Lung (tissue), 12 donors: ENCODE results near the gene GALNT6. TPM values are rescaled to one million over a fixed set of nuclear protein-coding genes. Genes with fewer than 3 reads are reported as not detected.

Experiments used
- ATAC-seq: fragments of 200-7000 bp; cut with Tn5 transposase; one replicate; pipeline ENCODE4 v1.9.1; 2020; ENCODE audit warnings: moderate number of reproducible peaks; ENCODE audit not compliant: insufficient read depth, low FRiP score
- DNase-seq, 3 donors: peaks; one replicate each; pipeline ENCODE4 v3.0.0-alpha.2; 2013 to 2017
- H3K27ac ChIP-seq, 2 donors: one replicate each; pipeline ENCODE4 v1.5.1; 2013; ENCODE audit warnings: mild to moderate bottlenecking in 2 of 2, moderate library complexity in 2 of 2, control low read depth in 1 of 2, inconsistent platforms in 1 of 2, low read depth in 1 of 2, low read length in 1 of 2
- H3K27me3 ChIP-seq, 3 donors: one replicate each; pipeline ENCODE4 v1.5.1; 2013; ENCODE audit warnings: low read length in 2 of 3; ENCODE audit not compliant: control insufficient read depth in 3 of 3, insufficient read depth in 3 of 3
- H3K36me3 ChIP-seq, 4 donors: one replicate each; pipeline ENCODE4 v1.5.1; 2013; ENCODE audit warnings: low read length in 4 of 4, mild to moderate bottlenecking in 1 of 4, moderate library complexity in 1 of 4; ENCODE audit not compliant: control insufficient read depth in 4 of 4, insufficient read depth in 4 of 4
- H3K4me1 ChIP-seq, 5 donors: one replicate each; pipeline ENCODE4 v1.5.1; 2013; ENCODE audit warnings: low read length in 5 of 5, mild to moderate bottlenecking in 2 of 5, moderate library complexity in 1 of 5; ENCODE audit not compliant: control insufficient read depth in 5 of 5, insufficient read depth in 5 of 5
- H3K4me3 ChIP-seq: one replicate; pipeline ENCODE4 v1.5.1; 2013; ENCODE audit warnings: mild to moderate bottlenecking, control low read depth, moderate library complexity
- H3K9ac ChIP-seq, 2 donors: one replicate each; pipeline ENCODE4 v1.5.1; 2013; ENCODE audit warnings: low read length in 2 of 2, control low read depth in 1 of 2; ENCODE audit not compliant: insufficient read depth in 1 of 2
- H3K9me3 ChIP-seq, 4 donors: one replicate each; pipeline ENCODE4 v1.5.1; 2013; ENCODE audit warnings: low read length in 3 of 4, mild to moderate bottlenecking in 1 of 4, moderate library complexity in 1 of 4; ENCODE audit not compliant: control insufficient read depth in 4 of 4, insufficient read depth in 3 of 4
- WGBS, 2 donors: extraction: QIAGEN DNeasy Blood & Tissue Kit; methylation state at CpG; one replicate each; pipeline ENCODE4 v1.1.7; 2013; 5-methylcytosine and 5-hydroxymethylcytosine counted together
- polyA plus RNA-seq, 2 donors: library from polyadenylated mRNA; stranded (reverse); fragments of 200-250 nt; gene quantifications; one replicate each; pipeline ENCODE4 v1.2.1, GENCODE V29; 2013
- total RNA-seq, 2 donors: library from RNA; depleted of rRNA in 1 of 2; stranded (reverse); fragments of >200 nt in 1 of 2; gene quantifications; one replicate each; pipeline ENCODE4 v1.2.1, GENCODE V29; 2014 to 2021
- TF ChIP-seq, protein P1 (sequence below): IDR thresholded peaks from 2 replicates; pipeline ENCODE4 v1.5.1; 2012; ENCODE audit warnings: mild to moderate bottlenecking; ENCODE audit errors: control extremely low read depth, extremely low read depth
- donor health status: control.
- donor health status: control.
- donor health status: Bipolar disorder and iron deficiency.
- donor health status: healthy.
- donor health status: DM: yes; HTN: yes; CAD: no.

GALNT6 gene
- total and polyA plus RNA-seq, 4 donors: 5.5 to 36.0 (median 9.0) TPM

DNA sequence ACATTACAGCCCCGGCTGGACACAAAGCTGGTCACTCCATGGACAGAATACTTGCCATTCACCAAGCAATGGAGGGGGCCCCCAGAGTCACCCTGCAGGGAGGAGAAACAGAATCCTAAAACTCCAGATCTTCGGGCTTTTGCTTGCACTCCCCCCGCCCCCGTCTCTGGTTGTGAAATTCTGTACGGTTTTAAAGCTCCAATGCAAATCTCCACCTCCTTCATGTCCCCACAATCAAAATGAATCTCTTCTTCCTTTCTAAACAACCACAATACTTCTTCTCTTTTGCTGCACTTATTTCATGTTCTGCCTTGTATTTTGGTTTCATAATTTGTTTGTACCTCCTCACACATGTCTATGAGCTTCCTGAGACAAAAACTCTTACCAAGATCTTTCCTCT lies 61.5 kb downstream of the GALNT6 start:
- 31 to 64% methylated on average over 5 of the region's 5 CpGs for WGBS, 2 donors
- Histone ChIP-seq H3K27ac (no peak overlapping the region), H3K9ac (no peak overlapping the region), H3K4me1 (peaks cover 0 to 8% (median 0%) of the 10 kb centered on the region in 5 donors), H3K9me3 (no peaks in the 10 kb centered on the region), H3K36me3 (no peaks in the 10 kb centered on the region), H3K4me3 (no peak overlapping the region), H3K27me3 (no peaks in the 10 kb centered on the region)
- TF ChIP-seq, protein P1, sequence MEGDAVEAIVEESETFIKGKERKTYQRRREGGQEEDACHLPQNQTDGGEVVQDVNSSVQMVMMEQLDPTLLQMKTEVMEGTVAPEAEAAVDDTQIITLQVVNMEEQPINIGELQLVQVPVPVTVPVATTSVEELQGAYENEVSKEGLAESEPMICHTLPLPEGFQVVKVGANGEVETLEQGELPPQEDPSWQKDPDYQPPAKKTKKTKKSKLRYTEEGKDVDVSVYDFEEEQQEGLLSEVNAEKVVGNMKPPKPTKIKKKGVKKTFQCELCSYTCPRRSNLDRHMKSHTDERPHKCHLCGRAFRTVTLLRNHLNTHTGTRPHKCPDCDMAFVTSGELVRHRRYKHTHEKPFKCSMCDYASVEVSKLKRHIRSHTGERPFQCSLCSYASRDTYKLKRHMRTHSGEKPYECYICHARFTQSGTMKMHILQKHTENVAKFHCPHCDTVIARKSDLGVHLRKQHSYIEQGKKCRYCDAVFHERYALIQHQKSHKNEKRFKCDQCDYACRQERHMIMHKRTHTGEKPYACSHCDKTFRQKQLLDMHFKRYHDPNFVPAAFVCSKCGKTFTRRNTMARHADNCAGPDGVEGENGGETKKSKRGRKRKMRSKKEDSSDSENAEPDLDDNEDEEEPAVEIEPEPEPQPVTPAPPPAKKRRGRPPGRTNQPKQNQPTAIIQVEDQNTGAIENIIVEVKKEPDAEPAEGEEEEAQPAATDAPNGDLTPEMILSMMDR: no peak
- ATAC-seq (no peak), DNase-seq (no peak)

DNA sequence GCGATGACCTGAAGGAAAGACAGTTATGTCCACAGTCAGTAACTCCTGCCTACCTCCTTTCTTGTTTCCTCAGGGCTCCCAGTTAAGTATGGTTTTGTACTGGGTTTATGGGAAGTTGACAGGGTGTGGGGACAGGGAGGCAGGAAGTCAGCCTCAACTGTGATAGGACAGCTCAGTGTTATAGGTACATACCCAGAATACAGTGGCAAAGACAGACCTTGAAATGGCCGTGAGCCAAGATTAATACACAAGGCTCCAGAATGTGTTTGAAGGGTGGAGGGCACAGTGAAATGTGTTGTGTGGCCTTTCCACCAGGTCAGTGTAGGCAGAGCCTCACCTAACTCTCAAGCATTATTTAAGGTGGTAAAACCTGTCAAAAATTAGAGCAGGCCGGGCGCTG lies 62.6 kb downstream of the GALNT6 start:
- Histone ChIP-seq H3K36me3 (no peaks in the 10 kb centered on the region), H3K9ac (no peak overlapping the region), H3K27ac (no peak overlapping the region), H3K4me1 (peaks cover 0 to 8% (median 0%) of the 10 kb centered on the region in 5 donors), H3K4me3 (no peak overlapping the region), H3K27me3 (no peaks in the 10 kb centered on the region), H3K9me3 (no peaks in the 10 kb centered on the region)
- 83 to 94% methylated on average over 4 of the region's 4 CpGs for WGBS, 2 donors
- DNase-seq: no peak
- ATAC-seq: no peak
- TF ChIP-seq, protein P1: no peak

DNA sequence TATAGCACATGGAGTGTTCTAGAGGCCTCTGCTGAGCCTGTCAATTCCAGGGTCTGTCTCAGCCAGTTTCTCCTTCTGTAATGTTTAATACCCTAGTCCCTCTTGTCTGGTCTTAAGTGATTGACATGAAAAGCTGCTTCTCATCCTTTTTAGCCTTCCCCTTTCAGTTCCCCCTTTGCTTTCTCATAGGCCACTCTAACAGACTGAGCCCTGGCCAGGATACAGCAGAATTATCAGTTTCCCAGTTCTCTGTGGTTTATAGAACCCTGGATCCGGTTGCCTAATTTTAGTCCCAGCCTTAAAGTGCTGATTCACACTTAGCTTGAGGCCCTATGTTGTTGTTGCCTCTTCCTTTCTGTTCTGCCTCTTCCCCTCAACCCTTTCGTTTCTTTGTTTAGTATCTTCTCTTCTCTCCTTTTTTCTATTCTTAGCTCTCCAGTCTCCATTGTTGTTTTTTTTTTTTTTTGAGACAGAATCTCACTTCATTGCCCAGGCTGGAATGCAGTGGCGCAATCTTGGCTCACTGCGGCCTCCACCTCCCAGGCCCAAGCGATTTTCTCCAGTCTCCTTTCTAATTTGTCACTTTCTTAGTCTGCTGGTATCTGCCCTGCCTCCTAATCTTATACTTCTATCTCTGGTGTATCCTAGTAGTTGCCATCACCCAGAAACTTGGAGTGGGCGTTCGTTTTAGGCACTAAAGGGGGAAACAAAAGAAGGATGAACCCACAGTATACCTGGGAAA lies 64.3 kb downstream of the GALNT6 start:
- DNase-seq: peak; percentile 44 to 72 (median 58)
- H3K36me3 ChIP-seq: no peaks in the 10 kb centered on the region
- H3K4me1 ChIP-seq: peaks cover 0 to 8% (median 0%) of the 10 kb centered on the region in 5 donors
- no peak overlapping the region for H3K4me3 ChIP-seq
- peak; percentile 75 for ATAC-seq
- H3K9ac ChIP-seq: no peak overlapping the region
- TF ChIP-seq, protein P1: no peak
- no peaks in the 10 kb centered on the region for H3K9me3 ChIP-seq
- peak overlapping the region in 1 of 2 donors; percentile 74 for H3K27ac ChIP-seq
- 14 to 35% methylated on average over 7 of the region's 7 CpGs for WGBS, 2 donors
- H3K27me3 ChIP-seq: no peaks in the 10 kb centered on the region
